Skeletal muscle tissue (tissue), 4 donors: ENCODE data around the gene SIAH1. TPM values are rescaled to one million over a fixed set of nuclear protein-coding genes. Genes with fewer than 3 reads are reported as not detected.

Experiments used
- H3K27ac ChIP-seq: one replicate; pipeline ENCODE4 v1.7.0; 2013; ENCODE audit warnings: mild to moderate bottlenecking, low read depth, low read length, inconsistent platforms
- H3K27me3 ChIP-seq, 3 donors: one replicate each; pipeline ENCODE4 v1.7.0; 2013; ENCODE audit warnings: low read length in 3 of 3; ENCODE audit not compliant: control insufficient read depth in 3 of 3, insufficient read depth in 3 of 3
- H3K36me3 ChIP-seq, 3 donors: one replicate each; pipeline ENCODE4 v1.7.0; 2013; ENCODE audit warnings: low read length in 3 of 3; ENCODE audit not compliant: control insufficient read depth in 3 of 3, insufficient read depth in 3 of 3
- H3K4me1 ChIP-seq, 3 donors: one replicate each; pipeline ENCODE4 v1.7.0; 2013; ENCODE audit warnings: low read length in 3 of 3, mild to moderate bottlenecking in 3 of 3; ENCODE audit not compliant: control insufficient read depth in 3 of 3, insufficient read depth in 3 of 3
- H3K4me3 ChIP-seq, 3 donors: one replicate each; pipeline ENCODE4 v1.7.0; 2013; ENCODE audit warnings: low read length in 3 of 3
- H3K9ac ChIP-seq, 3 donors: one replicate each; pipeline ENCODE4 v1.7.0; 2013; ENCODE audit warnings: low read length in 3 of 3, mild to moderate bottlenecking in 3 of 3, moderate library complexity in 2 of 3, low read depth in 1 of 3
- H3K9me3 ChIP-seq, 3 donors: one replicate each; pipeline ENCODE4 v1.7.0; 2013; ENCODE audit warnings: low read length in 3 of 3; ENCODE audit not compliant: control insufficient read depth in 3 of 3
- total RNA-seq: library from RNA; depleted of rRNA; stranded (reverse); fragments of >200 nt; gene quantifications from one replicate; pipeline ENCODE4 v1.2.3, GENCODE V29; 2014
- donor health status: Osteomylitis.

SIAH1 gene
- 53.8 TPM for total RNA-seq

DNA sequence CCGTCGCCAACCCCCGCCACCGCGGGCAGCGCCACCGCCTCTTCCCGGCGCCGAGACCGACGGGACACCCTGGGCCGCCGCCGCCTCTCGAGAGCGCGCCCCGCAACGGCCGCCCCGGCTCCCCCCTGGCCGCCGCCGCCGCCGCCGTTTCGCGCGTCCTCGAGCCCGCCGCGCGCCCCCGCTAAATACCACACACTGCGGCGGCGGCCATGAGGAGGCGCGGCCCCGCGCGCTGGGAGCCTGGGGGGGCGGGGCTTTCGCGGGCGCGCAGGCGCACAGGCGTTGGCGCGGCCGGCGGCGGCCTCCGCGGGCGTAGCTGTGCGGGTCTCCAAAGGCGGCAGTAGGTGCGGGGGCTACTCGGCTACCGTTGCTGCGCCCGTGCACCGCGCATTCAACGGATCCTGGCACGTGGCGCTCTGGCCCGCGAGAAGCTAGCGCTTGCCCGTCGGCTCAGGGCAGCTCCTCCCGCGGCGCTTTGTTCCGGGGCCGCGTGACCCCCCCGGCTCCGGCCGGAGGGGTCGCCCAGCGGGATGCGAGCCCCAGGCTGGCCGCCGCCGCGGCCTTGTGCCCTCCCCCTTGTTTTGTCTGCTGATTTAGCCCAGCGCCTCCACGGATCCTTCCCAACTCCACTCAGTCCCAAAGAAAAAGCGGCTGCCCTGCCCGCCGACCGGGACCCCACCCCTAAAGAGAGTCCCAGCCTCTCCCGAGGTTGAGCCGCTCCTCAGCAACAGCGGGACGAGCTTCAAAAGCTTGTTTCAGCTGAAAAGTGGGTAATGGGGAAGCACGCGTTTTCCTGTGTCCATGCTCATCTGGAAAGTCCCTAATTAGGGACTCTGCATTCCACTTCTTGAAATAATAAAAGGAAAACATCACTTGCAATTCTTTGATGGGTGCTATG lies at the start of gene SIAH1:
SIAH1 (minus strand) TSS at position 161 of the 898 bp plus-strand sequence. CDS start 22,985 bp downstream, outside the sequence.
- Histone ChIP-seq H3K27me3 (no peaks in the 10 kb centered on the region), H3K9ac (peak within 1 kb of the TSS; percentile 92 to 98 (median 96)), H3K4me1 (peaks cover 28 to 29% (median 28%) of the 10 kb centered on the region in 3 donors), H3K4me3 (peak within 1 kb of the TSS; percentile 87 to 98 (median 87)), H3K27ac (peak within 1 kb of the TSS; percentile 92), H3K36me3 (no peaks in the 10 kb centered on the region), H3K9me3 (no peaks in the 10 kb centered on the region)

DNA sequence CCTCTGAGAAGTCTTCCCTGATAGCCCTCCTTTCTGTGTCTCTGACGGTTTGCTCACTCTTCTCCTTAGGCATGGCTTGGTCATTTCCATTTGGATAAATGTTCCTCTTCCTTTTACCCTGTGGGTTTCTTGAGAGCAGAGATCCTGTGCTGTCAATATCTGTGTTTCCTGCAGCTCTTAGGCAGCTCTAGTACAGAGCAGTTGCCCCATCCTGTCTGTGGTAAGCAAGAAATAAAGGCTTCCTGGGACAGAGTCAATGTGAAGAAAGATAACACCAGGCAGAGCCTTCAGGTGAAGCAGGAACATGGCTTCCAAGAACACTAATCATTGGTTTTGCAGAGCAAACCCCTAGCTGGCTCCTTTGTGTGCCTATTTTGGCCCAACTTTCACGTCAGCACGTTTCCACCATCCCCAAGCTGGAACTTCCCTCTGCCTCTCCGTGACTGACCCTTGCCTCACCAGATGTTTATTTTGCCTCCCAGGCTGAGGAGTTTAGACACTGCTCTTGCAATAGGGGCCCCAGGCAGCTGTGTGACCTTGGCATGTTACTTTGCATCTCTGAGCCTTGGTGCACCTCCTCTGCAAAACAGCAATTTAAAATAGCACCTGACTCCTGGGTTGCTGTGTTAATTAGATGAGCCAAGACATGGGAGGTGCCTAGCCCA lies 49.6 kb upstream of the SIAH1 start:
- H3K4me3 ChIP-seq: no peak overlapping the region
- no peaks in the 10 kb centered on the region for H3K9me3 ChIP-seq
- H3K27ac ChIP-seq: peak overlapping the region; percentile 25
- no peak overlapping the region for H3K9ac ChIP-seq
- no peaks in the 10 kb centered on the region for H3K36me3 ChIP-seq
- H3K27me3 ChIP-seq: no peaks in the 10 kb centered on the region
- no peaks in the 10 kb centered on the region for H3K4me1 ChIP-seq

DNA sequence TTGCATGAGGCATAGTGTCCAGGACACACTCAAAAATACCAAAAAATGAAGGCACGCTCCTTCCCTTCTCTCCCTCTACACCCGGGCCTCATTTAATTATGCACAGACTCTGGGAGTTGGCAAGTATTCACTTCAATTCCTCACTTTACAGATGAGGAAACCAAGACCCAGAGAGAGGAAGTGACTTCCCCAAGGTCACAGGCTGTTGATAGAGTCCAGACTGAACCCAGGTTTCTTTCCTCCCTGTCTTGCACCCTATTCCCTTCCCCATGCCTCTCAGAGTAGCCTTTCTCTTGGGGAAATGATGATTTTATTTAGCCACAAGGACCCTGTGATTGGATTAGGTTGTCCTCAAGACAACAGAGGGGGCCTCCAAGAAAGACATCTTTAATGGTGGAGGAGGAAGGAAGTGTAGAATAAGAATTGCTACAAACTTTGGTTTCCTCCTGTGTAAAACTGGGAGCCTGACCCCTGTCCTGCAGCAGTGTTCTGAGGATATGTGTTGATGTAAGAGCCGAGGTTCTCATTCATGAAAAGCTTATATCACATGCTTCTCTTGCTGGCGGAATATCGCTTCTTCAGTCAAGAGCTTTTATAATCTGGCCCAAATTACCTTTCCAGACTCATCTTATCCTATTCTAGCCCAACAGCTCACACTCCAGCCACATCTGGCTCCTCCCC lies 48.8 kb upstream of the SIAH1 start:
- Histone ChIP-seq H3K9ac (no peak overlapping the region), H3K4me1 (no peaks in the 10 kb centered on the region), H3K27ac (peak overlapping the region; percentile 25), H3K27me3 (no peaks in the 10 kb centered on the region), H3K4me3 (no peak overlapping the region), H3K36me3 (no peaks in the 10 kb centered on the region), H3K9me3 (no peaks in the 10 kb centered on the region)

DNA sequence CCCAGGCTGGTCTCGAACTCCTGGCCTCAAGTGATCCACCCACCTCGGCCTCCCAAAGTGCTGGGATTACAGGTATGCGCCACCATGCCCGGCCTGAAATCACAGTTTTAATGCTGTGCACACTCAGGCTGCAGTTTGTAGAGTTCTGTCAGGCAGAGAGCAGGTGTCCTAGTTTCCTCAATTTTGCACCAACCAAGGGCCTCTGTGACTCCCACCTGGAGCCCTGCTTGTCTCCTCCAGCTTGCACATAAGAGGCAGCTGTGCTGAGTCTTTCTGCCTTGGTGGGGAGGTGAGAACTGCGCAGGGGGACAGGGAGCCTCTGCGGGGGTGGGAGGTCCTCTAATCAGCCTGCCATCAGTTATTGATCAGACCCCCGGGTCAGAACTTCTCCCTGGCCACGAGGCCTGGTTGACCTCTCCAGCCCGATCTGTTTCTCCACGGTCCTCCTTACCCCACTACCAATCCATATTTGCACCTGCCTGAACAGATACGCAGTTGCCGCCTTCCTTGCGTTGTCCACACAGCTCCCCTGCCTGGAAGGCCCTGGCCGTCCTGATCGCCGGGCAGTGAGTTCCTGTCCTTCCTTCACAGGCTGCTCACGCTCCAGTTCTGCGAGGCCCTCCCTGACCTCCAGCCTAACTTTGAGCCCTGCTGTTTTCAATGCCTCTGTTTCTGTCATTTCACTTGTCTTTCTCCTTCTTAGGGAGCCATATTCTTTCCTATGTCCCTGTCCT lies 48.1 kb upstream of the SIAH1 start:
- Histone ChIP-seq H3K27ac (no peak overlapping the region), H3K36me3 (no peaks in the 10 kb centered on the region)

GRCh38 chr16:48432136-48432535 lies 46.9 kb upstream of the SIAH1 start:
- no peak overlapping the region for H3K9ac ChIP-seq
- no peaks in the 10 kb centered on the region for H3K27me3 ChIP-seq
- no peak overlapping the region for H3K4me3 ChIP-seq
- H3K36me3 ChIP-seq: no peaks in the 10 kb centered on the region
- no peaks in the 10 kb centered on the region for H3K9me3 ChIP-seq
- H3K27ac ChIP-seq: no peak overlapping the region
- H3K4me1 ChIP-seq: no peaks in the 10 kb centered on the region

More for the DNA sequence above, 48.1 kb upstream of the SIAH1 start:
- Histone ChIP-seq H3K4me1 (no peaks in the 10 kb centered on the region), H3K9me3 (no peaks in the 10 kb centered on the region), H3K9ac (no peak overlapping the region), H3K27me3 (no peaks in the 10 kb centered on the region), H3K4me3 (no peak overlapping the region)

GRCh38 chr16:48430890-48431289 lies 45.7 kb upstream of the SIAH1 start:
- H3K27me3 ChIP-seq: no peaks in the 10 kb centered on the region
- H3K9me3 ChIP-seq: no peaks in the 10 kb centered on the region
- H3K36me3 ChIP-seq: no peaks in the 10 kb centered on the region
- no peak overlapping the region for H3K9ac ChIP-seq
- no peaks in the 10 kb centered on the region for H3K4me1 ChIP-seq
- H3K27ac ChIP-seq: no peak overlapping the region
- no peak overlapping the region for H3K4me3 ChIP-seq

DNA sequence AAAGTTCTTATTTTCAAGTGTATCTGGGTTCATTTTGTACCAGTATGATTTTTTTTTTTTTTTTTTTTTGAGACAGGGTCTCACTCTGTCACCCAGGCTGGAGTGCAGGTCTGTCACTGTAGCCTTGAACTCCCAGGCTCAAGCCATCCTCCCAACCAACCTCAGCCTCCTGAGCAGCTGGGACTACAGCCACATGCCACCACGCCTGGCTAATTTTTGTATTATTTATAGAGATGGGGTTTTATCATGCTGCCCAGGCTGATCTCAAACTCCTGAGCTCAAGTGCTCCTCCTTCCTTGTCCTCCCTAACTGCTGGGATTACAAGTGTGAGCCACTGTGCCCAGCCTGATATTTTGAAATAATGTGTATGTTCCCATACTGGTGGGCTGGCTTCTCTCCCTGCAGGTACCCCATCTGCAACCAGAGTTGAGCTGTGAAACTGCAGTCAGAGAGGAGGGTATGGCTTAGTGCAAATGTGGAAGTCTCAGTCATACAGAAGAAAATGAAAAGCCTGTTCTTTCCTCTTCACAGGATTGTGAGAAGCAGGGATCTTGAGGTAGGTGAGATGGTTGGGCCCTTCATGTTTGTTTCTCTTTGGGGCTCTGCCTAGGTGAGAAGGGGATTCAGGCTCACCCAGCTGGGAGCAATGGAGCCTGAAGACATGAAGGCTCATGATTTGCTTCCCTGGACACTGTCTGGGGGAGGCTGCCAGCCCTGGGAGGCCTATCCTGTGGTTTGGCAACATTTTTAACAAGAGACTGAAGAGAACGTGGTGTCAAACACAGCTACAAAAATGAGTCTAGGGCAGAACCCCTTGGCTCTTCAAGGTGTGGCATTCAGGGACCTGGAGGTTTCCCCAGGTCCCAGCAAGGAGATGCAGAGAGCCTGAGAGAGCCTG lies 41.3 kb upstream of the SIAH1 start:
- Histone ChIP-seq H3K9ac (no peak overlapping the region), H3K9me3 (no peaks in the 10 kb centered on the region), H3K4me3 (no peak overlapping the region), H3K4me1 (no peaks in the 10 kb centered on the region), H3K27ac (no peak overlapping the region), H3K36me3 (no peaks in the 10 kb centered on the region), H3K27me3 (no peaks in the 10 kb centered on the region)

DNA sequence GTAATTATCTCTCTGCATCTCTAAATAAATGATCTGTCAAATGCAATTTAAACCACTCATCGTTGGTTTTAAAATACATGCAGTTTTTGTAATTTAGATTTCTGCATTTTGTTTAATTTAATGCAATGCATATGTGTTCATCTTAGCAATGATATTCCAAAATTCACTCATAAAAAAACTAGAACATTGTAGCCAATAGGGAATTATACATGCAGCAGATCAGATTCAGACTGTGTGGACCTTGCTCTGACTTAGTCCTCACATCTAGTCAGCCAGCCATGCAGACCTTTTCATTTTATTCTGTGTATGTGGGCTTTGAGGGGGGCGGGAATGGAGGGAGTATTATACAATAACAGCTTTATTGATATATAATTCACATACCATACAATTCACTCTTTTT lies 37.3 kb upstream of the SIAH1 start:
- Histone ChIP-seq H3K4me1 (no peaks in the 10 kb centered on the region), H3K27ac (no peak overlapping the region), H3K4me3 (no peak overlapping the region), H3K9ac (no peak overlapping the region), H3K9me3 (no peaks in the 10 kb centered on the region), H3K27me3 (no peaks in the 10 kb centered on the region), H3K36me3 (no peaks in the 10 kb centered on the region)

- Histone ChIP-seq H3K36me3 (no peaks in the 10 kb centered on the region), H3K9ac (no peak overlapping the region), H3K27ac (no peak overlapping the region), H3K27me3 (no peaks in the 10 kb centered on the region), H3K4me1 (no peaks in the 10 kb centered on the region), H3K4me3 (no peak overlapping the region), H3K9me3 (no peaks in the 10 kb centered on the region)
Observed at GRCh38 chr16:48421741-48422140, 36.5 kb upstream of the SIAH1 start.
